ENCODE measurements around the gene ANKRD33. TPM values are rescaled to one million over a fixed set of nuclear protein-coding genes. Genes with fewer than 3 reads are reported as not detected.

Gene ANKRD33
- total RNA-seq, 1 donor from 2014 or later = not detected

DNA sequence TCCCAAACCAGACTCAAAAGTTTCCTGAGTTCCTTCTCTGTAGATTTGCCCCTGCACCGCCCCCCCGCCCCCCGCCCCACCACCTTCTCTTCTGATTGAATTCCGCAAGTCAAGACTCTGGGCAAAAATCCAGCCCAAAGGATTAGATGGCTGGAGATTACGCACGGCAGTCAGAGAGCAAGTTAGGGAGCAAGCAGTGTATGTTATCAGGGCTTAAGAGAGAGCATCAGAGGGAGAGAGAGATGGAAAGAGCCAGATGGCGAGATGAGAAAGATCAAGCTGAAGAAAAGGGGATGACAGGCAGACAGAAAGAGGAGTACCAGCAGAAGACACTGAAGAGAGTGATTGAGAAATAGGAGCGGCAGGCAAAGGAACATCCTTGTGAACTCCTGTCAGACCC, 13.9 kb upstream of the ANKRD33 start:
- Histone ChIP-seq H3K4me1 (peaks cover 5% of the 10 kb centered on the region in 2 donors), H3K27me3 (peaks cover 4% of the 10 kb centered on the region), H3K36me3 (no peaks in the 10 kb centered on the region), H3K9me3 (no peaks in the 10 kb centered on the region), H3K4me3 (no peak overlapping the region), H3K27ac (no peak overlapping the region)
- TF ChIP-seq, protein P1, sequence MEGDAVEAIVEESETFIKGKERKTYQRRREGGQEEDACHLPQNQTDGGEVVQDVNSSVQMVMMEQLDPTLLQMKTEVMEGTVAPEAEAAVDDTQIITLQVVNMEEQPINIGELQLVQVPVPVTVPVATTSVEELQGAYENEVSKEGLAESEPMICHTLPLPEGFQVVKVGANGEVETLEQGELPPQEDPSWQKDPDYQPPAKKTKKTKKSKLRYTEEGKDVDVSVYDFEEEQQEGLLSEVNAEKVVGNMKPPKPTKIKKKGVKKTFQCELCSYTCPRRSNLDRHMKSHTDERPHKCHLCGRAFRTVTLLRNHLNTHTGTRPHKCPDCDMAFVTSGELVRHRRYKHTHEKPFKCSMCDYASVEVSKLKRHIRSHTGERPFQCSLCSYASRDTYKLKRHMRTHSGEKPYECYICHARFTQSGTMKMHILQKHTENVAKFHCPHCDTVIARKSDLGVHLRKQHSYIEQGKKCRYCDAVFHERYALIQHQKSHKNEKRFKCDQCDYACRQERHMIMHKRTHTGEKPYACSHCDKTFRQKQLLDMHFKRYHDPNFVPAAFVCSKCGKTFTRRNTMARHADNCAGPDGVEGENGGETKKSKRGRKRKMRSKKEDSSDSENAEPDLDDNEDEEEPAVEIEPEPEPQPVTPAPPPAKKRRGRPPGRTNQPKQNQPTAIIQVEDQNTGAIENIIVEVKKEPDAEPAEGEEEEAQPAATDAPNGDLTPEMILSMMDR (IDR thresholded peaks at IDR 0.05) = no peak
- intact Hi-C loops (cut with DNase I) = no loop called here
- DNase-seq (ENCODE audit: low spot score in 2 of 2) = no peak

DNA sequence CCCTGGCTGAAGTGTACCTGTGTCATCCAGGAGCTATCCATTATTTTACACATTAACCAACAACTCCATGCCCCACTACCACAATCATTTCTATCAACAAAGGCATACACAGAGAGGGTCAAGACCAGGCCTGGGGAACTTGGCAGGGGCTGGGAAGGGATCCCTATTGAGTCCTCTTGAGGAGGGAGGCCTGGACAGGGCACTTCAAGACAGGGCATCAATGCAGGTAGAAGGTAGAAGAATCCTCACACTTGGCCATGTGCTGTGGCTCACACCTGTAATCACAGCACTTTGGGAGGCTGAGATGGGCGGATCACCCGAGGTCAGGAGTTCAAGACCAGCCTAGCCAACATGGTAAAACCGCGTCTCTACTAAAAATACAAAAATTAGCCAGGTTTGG, 13.4 kb upstream of the ANKRD33 start:
- no peaks in the 10 kb centered on the region for H3K9me3 ChIP-seq
- H3K4me3 ChIP-seq = no peak overlapping the region
- intact Hi-C loops (cut with DNase I) = no loop called here
- peaks cover 0 to under 1% of the 10 kb centered on the region in 2 donors for H3K4me1 ChIP-seq
- H3K27ac ChIP-seq = no peak overlapping the region
- no peak for DNase-seq (ENCODE audit: low spot score in 2 of 2)
- TF ChIP-seq, protein P1 (IDR thresholded peaks at IDR 0.05) = no peak
- H3K27me3 ChIP-seq = no peaks in the 10 kb centered on the region
- no peaks in the 10 kb centered on the region for H3K36me3 ChIP-seq

DNA sequence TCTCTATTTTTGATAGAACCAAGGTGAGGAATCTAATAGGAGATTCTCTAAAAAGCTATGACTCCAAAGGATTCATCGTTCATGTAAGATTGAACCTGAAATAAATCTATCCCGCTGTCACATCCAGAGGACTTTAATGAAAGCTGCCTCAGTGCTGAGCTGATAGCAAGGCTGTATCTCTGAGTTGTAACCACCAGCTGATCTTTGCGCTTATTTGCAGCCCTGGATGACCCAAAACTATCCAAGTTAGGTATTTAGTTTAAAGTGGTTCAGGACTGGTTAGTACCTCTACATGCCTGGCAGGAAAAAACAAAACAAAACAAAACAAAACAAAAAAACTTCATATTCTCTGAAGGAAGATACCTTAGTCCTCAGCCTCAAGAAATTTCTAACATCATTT, 8.8 kb upstream of the ANKRD33 start:
- Histone ChIP-seq H3K27ac (no peak overlapping the region), H3K4me1 (no peaks in the 10 kb centered on the region), H3K4me3 (no peak overlapping the region), H3K27me3 (no peaks in the 10 kb centered on the region), H3K9me3 (no peaks in the 10 kb centered on the region), H3K36me3 (no peaks in the 10 kb centered on the region)
- TF ChIP-seq, protein P1 (IDR thresholded peaks at IDR 0.05) = no peak
- DNase-seq (ENCODE audit: low spot score in 2 of 2) = no peak
- intact Hi-C loops (cut with DNase I) = no loop called here

DNA sequence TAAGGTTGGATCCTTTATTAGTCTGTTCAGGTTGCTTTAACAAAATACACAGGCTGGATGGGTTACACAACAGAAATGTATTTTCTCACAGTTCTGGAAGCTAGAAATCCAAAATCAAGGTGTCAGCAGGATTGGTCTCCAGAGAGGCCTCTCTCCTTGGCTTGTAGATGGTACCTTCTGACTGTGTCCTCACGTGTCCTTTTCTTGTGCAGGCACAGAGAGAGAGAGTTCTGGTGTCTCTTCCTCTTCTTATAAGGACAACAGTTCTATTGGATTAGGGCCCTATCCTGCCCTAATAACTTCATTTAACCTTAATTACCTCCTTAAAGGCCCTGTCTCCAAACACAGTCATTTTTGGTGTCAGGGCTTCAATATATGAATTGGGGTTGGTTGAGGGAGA, 4.6 kb upstream of the ANKRD33 start:
- H3K27me3 ChIP-seq = no peaks in the 10 kb centered on the region
- H3K9me3 ChIP-seq = no peaks in the 10 kb centered on the region
- no peak overlapping the region for H3K27ac ChIP-seq
- peaks cover 0 to 4% of the 10 kb centered on the region in 2 donors for H3K4me1 ChIP-seq
- no peak for DNase-seq (ENCODE audit: low spot score in 2 of 2)
- TF ChIP-seq, protein P1 (IDR thresholded peaks at IDR 0.05) = no peak
- H3K4me3 ChIP-seq = no peak overlapping the region
- intact Hi-C loops (cut with DNase I) = no loop called here
- no peaks in the 10 kb centered on the region for H3K36me3 ChIP-seq

DNA sequence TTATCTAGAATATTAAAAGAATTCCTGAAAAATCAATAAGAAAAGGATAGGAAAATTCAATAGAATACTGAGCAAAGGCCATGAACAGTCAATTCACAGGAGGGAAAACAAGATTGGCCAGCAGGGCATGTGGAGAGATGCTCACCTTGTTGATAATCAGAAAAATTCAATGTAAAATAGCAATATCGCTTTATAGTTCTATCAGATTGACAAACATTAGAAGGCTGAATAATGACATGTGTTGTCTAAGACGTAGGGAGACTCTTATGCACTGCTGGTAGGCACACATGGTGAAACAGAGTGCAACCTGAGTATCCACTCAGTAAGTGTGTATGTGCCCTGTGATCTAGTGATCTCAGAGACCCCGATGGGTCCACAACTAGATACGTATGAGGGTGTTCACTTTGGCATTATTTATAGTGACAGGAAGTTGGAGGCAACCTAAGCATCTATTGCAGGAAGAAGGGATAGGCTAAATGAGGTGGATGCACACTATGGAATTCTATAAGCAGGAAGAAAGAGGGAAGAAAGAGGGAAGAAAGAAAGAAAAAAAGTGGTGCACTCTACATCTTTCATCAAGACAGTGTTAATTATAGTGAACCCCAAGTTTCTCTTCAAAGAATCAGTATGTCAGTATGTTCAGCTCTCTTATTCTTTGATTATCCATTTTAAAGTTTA, 3.8 kb upstream of the ANKRD33 start:
- Histone ChIP-seq H3K36me3 (no peaks in the 10 kb centered on the region), H3K4me1 (peaks cover 0 to 4% of the 10 kb centered on the region in 2 donors), H3K27me3 (no peaks in the 10 kb centered on the region), H3K27ac (no peak overlapping the region), H3K4me3 (no peak overlapping the region), H3K9me3 (no peaks in the 10 kb centered on the region)
- TF ChIP-seq, protein P1 (IDR thresholded peaks at IDR 0.05) = no peak
- no peak for DNase-seq (ENCODE audit: low spot score in 2 of 2)
- intact Hi-C loops (cut with DNase I) = no loop called here
